LNCaP clone FGC (cell line): ENCODE results near the gene ATOH8.

ENCODE experiments used
- DNase-seq: peaks from one replicate; pipeline ENCODE4 v3.0.0-alpha.2; 2011; ENCODE audit warnings: low read depth
- H3K4me3 ChIP-seq: 2 replicates; pipeline ENCODE4 v1.5.1; 2011; ENCODE audit warnings: mild to moderate bottlenecking, low read depth, low read length, control low read depth
- CTCF ChIP-seq: IDR thresholded peaks from 2 replicates; pipeline ENCODE4 v1.5.1; 2012; ENCODE audit warnings: mild to moderate bottlenecking; ENCODE audit not compliant: control insufficient read depth, insufficient read depth; ENCODE audit errors: extremely low read depth

Gene ATOH8

GRCh38 chr2:85795331-85796045 lies 41.7 kb downstream of the ATOH8 start:
- DNase-seq: no peak
- no peak overlapping the region for H3K4me3 ChIP-seq
- TF ChIP-seq CTCF: no peak

GRCh38 chr2:85796046-85796340 lies 42.2 kb downstream of the ATOH8 start:
- H3K4me3 ChIP-seq: no peak overlapping the region
- no peak for DNase-seq
- TF ChIP-seq CTCF: no peak

GRCh38 chr2:85796341-85797262 lies 42.8 kb downstream of the ATOH8 start:
- no peak for TF ChIP-seq CTCF
- DNase-seq: no peak
- no peak overlapping the region for H3K4me3 ChIP-seq

- no peak for TF ChIP-seq CTCF
- H3K4me3 ChIP-seq: no peak overlapping the region
- DNase-seq: no peak
Measured at GRCh38 chr2:85797263-85797660, 43.5 kb downstream of the ATOH8 start.

GRCh38 chr2:85797921-85798320 lies 44.1 kb downstream of the ATOH8 start:
- no peak for TF ChIP-seq CTCF
- no peak overlapping the region for H3K4me3 ChIP-seq
- no peak for DNase-seq

- no peak for DNase-seq
- no peak for TF ChIP-seq CTCF
- no peak overlapping the region for H3K4me3 ChIP-seq
Measured at GRCh38 chr2:85799215-85799956, 45.6 kb downstream of the ATOH8 start.
